Ascending aorta (tissue), 2 donors: ENCODE results near the gene FMO4. TPM values are rescaled to one million over a fixed set of nuclear protein-coding genes. Genes with fewer than 3 reads are reported as not detected.
A peak's percentile ranks its signal among the peaks of the same experiment; 100 is the strongest.
"Not testable (repeated sequence)": the region's sequence is repeated elsewhere in the genome, so short reads cannot be mapped to it uniquely, and the experiment has no call there.

Source experiments
- DNase-seq, 2 donors: peaks; one replicate each; pipeline ENCODE4 v3.0.0-alpha.2; 2019; ENCODE audit warnings: low spot score in 2 of 2
- H3K27ac ChIP-seq, 2 donors: fragments of 200-600 bp; sonication (generic); one replicate each; pipeline ENCODE4 v1.5.1; 2016 to 2017; ENCODE audit warnings: mild to moderate bottlenecking in 1 of 2
- H3K27me3 ChIP-seq: fragments of 200-600 bp; sonication (generic); one replicate; pipeline ENCODE4 v1.5.1; 2017
- H3K36me3 ChIP-seq, 2 donors: fragments of 200-600 bp; sonication (generic); one replicate each; pipeline ENCODE4 v1.5.1; 2016
- H3K4me1 ChIP-seq, 2 donors: fragments of 200-600 bp; sonication (generic); one replicate each; pipeline ENCODE4 v1.5.1; 2016 to 2017; ENCODE audit warnings: mild to moderate bottlenecking in 1 of 2
- H3K4me3 ChIP-seq, 2 donors: fragments of 200-600 bp; sonication (generic); one replicate each; pipeline ENCODE4 v1.5.1; 2016 to 2017; ENCODE audit warnings: mild to moderate bottlenecking in 1 of 2
- H3K9me3 ChIP-seq, 2 donors: fragments of 200-600 bp; sonication (generic); one replicate each; pipeline ENCODE4 v1.5.1; 2016
- intact Hi-C: fragments of 100-400 bp; cut with DNase I; formaldehyde crosslinking; loops from one replicate; pipeline ENCODE4 v1.15.1; 2023
- total RNA-seq: library from RNA; depleted of rRNA; stranded (reverse); fragments of >200 nt; gene quantifications from one replicate; pipeline ENCODE4 v1.1.0, GENCODE V29; 2016
- TF ChIP-seq, protein P1 (sequence below), 3 experiments: fragments of 200-600 bp in 2 of 3; fragments of 450-650 bp in 1 of 3; sonication (generic) in 2 of 3; IDR thresholded peaks; one replicate each; pipeline ENCODE4 v1.5.1; 2016 to 2019; ENCODE audit warnings: antibody characterized with exemption in 3 of 3, mild to moderate bottlenecking in 1 of 3, moderate library complexity in 1 of 3

The FMO4 gene
- total RNA-seq, 1 donor from 2014 or later, result 30.1 TPM

DNA sequence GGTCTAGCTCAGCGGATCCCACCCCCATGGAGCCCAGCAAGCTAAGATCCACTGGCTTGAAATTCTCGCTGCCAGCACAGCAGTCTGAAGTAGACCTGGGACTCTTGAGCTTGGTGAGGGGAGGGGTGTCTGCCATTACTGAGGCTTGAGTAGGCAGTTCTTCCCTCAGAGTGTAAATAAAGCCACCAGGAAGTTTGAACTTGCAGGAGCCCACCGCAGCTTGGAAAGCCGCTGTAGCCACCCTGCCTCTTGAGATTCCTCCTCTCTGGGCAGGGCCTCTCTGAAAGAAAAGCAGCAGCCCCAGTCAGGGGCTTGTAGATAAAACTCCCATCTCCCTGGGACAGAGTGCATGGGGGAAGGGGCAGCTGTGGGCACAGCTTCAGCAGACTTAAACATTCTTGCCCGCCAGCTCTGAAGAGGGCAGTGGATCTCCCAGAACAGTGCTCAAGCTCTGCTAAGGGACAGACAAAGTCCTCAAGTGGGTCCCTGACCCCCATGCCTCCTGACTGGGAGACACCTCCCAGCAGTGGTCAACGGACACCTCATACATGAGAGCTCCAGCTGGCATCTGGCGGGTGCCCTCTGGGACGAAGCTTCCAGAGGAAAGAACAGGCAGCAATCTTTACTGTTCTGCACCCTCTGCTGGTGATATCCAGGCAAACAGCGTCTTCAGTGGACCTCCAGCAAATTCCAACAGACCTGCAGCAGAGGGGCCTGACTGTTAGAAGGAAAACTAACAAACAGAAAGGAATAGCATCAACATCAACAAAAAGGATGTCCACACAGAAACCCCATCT lies 45.9 kb downstream of the FMO4 start:
- H3K27ac ChIP-seq, H3K27me3 ChIP-seq, H3K36me3 ChIP-seq, H3K4me3 ChIP-seq, H3K9me3 ChIP-seq, DNase-seq, intact Hi-C loops: not testable (repeated sequence)
- peaks cover 0 to 12% of the 10 kb centered on the region in 2 donors for H3K4me1 ChIP-seq
- TF ChIP-seq, protein P1, sequence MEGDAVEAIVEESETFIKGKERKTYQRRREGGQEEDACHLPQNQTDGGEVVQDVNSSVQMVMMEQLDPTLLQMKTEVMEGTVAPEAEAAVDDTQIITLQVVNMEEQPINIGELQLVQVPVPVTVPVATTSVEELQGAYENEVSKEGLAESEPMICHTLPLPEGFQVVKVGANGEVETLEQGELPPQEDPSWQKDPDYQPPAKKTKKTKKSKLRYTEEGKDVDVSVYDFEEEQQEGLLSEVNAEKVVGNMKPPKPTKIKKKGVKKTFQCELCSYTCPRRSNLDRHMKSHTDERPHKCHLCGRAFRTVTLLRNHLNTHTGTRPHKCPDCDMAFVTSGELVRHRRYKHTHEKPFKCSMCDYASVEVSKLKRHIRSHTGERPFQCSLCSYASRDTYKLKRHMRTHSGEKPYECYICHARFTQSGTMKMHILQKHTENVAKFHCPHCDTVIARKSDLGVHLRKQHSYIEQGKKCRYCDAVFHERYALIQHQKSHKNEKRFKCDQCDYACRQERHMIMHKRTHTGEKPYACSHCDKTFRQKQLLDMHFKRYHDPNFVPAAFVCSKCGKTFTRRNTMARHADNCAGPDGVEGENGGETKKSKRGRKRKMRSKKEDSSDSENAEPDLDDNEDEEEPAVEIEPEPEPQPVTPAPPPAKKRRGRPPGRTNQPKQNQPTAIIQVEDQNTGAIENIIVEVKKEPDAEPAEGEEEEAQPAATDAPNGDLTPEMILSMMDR (IDR thresholded peaks at IDR 0.05), result peak in 1 of 3 experiments; percentile 12

GRCh38 chr1:171366085-171366484 lies 52.1 kb downstream of the FMO4 start:
- intact Hi-C loops, result no loop called here
- Histone ChIP-seq H3K4me3 (no peak overlapping the region), H3K27ac (peak overlapping the region in 1 of 2 donors; percentile 43), H3K4me1 (peaks cover 0 to 16% of the 10 kb centered on the region in 2 donors), H3K27me3 (no peaks in the 10 kb centered on the region), H3K36me3 (no peaks in the 10 kb centered on the region), H3K9me3 (peaks cover 0 to 4% of the 10 kb centered on the region in 2 donors)
- no peak for DNase-seq
- TF ChIP-seq, protein P1 (IDR thresholded peaks at IDR 0.05), result no peak

GRCh38 chr1:171366816-171367215 lies 52.8 kb downstream of the FMO4 start:
- no peak overlapping the region for H3K4me3 ChIP-seq
- no peak for DNase-seq
- peak overlapping the region; percentile 22 to 43 for H3K27ac ChIP-seq
- intact Hi-C loops, result no loop called here
- no peaks in the 10 kb centered on the region for H3K36me3 ChIP-seq
- TF ChIP-seq, protein P1 (IDR thresholded peaks at IDR 0.05), result no peak
- peaks cover 0 to 4% of the 10 kb centered on the region in 2 donors for H3K9me3 ChIP-seq
- H3K27me3 ChIP-seq, result no peaks in the 10 kb centered on the region
- peaks cover 4 to 22% of the 10 kb centered on the region in 2 donors for H3K4me1 ChIP-seq

- Histone ChIP-seq H3K36me3 (no peaks in the 10 kb centered on the region), H3K27ac (peak overlapping the region; percentile 56 to 58), H3K27me3 (no peaks in the 10 kb centered on the region), H3K9me3 (peaks cover 0 to 4% of the 10 kb centered on the region in 2 donors), H3K4me3 (no peak overlapping the region), H3K4me1 (peaks cover 8 to 27% of the 10 kb centered on the region in 2 donors)
- no peak for DNase-seq
- intact Hi-C loops, result no loop called here
- TF ChIP-seq, protein P1 (IDR thresholded peaks at IDR 0.05), result no peak
These were observed 53.5 kb downstream of the FMO4 start for GRCh38 chr1:171367436-171367835.

DNA sequence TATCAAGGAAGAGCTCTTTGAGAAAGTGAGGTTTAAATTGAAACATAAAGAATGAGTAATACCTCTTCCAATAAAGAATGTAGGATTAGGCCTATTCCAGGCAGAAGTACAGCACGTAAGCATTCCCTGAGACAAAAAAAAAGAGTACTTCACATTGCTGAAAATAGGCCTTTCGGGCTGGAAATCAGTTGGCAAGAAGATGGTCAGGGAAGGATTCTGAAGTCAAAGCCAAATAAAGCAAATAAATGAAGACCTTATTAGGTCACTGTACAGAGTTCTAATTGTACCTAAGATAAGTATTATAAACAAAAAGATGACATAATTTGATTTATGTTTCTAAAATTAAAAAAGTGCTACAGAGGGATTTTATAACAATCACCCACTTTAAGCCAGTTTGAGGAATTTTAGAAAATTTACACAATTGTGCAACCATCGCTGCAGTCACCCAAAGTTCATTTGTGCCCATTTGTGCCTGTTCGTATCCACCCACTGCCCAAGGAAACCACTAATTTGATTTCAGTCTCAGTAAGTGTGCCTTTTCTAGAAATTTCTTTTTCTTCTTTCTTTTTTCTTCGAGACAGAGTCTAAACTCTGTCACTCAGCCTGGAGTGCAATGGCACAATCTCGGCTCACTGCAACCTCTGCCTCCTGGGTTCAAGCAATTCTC lies 58.6 kb downstream of the FMO4 start:
- intact Hi-C loops, result loop anchor here (1.0 to 2.0 kb wide), 4 partner anchors 27 to 112 kb away; partner anchors contain the start of gene PRRC2C
- Histone ChIP-seq H3K27me3 (no peaks in the 10 kb centered on the region), H3K36me3 (no peaks in the 10 kb centered on the region), H3K27ac (peak overlapping the region; percentile 91 to 95), H3K4me3 (no peak overlapping the region), H3K9me3 (peaks cover 0 to 4% of the 10 kb centered on the region in 2 donors), H3K4me1 (peaks cover 10 to 27% of the 10 kb centered on the region in 2 donors)
- TF ChIP-seq, protein P1 (IDR thresholded peaks at IDR 0.05), result no peak
- no peak for DNase-seq

- not testable (repeated sequence) for H3K27me3 ChIP-seq, H3K36me3 ChIP-seq, H3K9me3 ChIP-seq, H3K4me3 ChIP-seq, DNase-seq
- intact Hi-C loops, result loop anchor here (2.0 kb wide), 3 partner anchors 29 to 111 kb away; partner anchors contain the start of gene PRRC2C
- peaks cover 10 to 21% of the 10 kb centered on the region in 2 donors for H3K4me1 ChIP-seq
- H3K27ac ChIP-seq, result peak overlapping the region; percentile 76 to 86
These were observed 59.6 kb downstream of the FMO4 start for GRCh38 chr1:171373357-171374122.
